Skin of body (tissue), 2 donors: ENCODE measurements around the gene CAVIN2. TPM values are rescaled to one million over a fixed set of nuclear protein-coding genes. Genes with fewer than 3 reads are reported as not detected.
"Not testable (repeated sequence)": the region's sequence is repeated elsewhere in the genome, so short reads cannot be mapped to it uniquely, and the experiment has no call there.

Source experiments
- DNase-seq: peaks from one replicate; lab custom pipeline; 2025; lab: John Stamatoyannopoulos, UW
- total RNA-seq: library from RNA; depleted of rRNA; stranded (reverse); fragments of >200 nt; gene quantifications from one replicate; pipeline ENCODE4 v1.2.3, GENCODE V29; 2014

The CAVIN2 gene
- total RNA-seq, 1 donor from 2014 or later = 23.0 TPM

GRCh38 chr2:191802180-191802579 is 44.7 kb downstream of the CAVIN2 start:
- no peak for DNase-seq

DNA sequence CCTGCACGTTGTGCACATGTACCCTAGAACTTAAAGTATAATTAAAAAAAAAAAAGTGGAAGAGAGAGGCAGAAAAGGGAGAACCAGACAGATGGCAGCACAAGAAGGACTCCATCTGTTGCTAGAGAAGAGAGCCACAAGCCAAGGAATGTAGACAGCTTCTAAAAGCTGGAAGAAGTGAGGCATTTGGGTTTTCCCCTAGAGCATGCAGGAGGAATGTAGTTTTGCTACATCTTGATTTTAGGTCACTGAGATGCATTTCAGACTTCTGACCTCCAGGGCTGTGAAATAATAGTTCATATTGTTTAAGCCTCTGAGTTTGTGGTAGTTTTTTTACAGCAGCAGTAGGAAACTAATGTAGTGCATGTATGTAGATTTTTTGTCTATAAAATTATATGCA is 46.0 kb downstream of the CAVIN2 start:
- no peak for DNase-seq

DNA sequence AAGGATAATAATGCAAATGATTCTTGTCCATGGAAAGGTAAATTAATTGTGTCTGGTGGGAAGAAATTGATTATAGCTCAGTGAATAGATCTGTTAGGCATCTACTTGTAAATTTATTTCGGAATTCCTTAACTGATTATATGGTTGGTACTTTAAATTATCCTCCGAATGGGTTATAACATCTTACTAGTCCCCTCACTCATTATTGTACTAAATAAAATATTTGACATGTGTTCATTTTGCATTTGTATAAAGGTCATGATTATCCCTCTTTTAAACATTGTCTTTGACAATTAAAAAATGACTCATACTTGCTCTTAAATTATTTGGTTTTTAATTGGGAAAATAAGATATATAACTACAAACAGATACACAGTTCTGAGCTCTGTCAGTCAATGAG is 47.4 kb downstream of the CAVIN2 start:
- DNase-seq = no peak

- no peak for DNase-seq
Observed at GRCh38 chr2:191797942-191798876, 48.7 kb downstream of the CAVIN2 start.

DNA sequence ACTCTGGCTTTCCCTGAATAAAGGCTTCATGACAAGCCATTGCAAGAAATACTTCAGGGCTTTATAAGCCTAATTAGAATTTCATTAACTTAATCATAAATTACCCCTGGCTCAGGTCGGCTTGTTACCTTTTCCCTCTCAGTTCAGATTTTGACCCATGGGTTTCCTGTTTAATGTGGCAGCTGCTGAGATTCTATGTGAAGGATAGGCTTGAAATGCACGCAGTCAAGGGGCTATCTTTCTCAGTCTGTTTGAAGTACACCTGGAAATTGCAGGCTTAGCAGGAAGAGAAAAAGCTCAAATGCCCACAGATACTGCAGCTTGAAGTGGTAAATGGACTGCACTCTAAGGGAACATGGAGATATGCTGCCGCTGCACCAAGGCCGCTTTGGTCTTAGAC is 49.4 kb downstream of the CAVIN2 start:
- no peak for DNase-seq

DNA sequence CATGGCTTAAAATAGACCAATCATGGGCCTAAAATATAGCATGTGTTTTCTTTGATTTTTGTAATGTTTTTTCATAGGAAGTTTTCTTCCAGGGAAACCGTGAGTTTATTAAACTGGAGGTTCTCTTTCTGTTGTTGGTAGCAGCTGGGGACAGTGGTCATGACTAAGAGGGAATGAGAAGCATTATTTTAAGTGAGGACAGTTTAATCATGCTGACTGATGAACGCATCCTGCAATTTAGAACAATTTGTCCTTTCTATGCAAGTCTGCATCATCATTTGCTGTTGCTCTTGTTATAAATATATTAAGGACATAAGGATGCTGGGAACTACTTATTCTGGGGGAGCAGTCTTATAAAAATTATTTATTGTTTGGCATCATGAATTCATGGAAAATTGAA is 51.2 kb downstream of the CAVIN2 start:
- no peak for DNase-seq

DNA sequence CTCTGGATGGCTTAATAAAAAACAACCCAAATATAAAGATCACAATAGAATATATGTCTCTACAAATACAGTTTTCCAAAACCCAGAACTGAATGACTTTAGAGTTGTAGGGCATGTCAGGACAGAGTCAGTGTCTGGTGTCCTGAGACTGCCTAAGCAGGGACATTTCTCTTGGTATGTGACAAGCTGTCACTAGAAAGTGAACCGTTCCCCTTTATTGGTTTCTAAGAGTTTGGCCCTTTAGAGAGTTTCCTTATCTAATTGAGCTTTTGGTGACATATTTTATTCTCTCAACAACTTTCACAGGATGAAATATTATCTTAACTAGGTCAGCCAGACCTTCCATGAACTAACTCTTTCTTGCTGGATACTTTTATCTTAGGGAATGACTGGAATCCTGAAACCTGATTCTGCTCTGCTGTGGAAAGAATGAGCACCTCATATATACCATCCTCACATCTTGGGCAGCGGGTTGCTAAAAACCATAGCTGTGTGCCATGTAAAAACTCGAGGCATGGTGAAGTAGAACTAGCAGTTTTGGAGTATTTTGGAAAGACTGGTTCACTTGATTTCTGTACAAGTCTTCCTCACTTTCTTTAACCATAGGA is 54.8 kb downstream of the CAVIN2 start:
- no peak for DNase-seq

DNA sequence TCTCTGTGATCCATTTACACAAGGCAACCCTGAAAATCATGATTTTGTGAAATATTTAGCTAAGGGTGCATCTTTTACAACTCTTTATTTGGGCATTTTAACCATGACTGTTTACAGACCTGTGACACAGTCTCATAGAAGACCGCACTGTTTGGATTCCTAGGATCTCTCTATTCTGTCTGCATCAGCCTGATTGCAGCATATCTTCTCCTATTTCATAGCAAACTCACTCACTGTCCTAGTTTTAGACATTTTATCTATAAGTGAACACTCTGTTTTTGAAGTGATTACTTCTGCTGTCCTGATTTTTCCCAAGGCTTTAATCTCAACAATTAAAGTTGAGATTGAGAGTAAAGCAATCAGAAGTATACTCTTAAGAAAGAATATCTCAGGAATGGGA is 56.2 kb downstream of the CAVIN2 start:
- no peak for DNase-seq

- DNase-seq = no peak
Observed at GRCh38 chr2:191789796-191790195, 57.1 kb downstream of the CAVIN2 start.

- no peak for DNase-seq
Observed at GRCh38 chr2:191786694-191787093, 60.2 kb downstream of the CAVIN2 start.

DNA sequence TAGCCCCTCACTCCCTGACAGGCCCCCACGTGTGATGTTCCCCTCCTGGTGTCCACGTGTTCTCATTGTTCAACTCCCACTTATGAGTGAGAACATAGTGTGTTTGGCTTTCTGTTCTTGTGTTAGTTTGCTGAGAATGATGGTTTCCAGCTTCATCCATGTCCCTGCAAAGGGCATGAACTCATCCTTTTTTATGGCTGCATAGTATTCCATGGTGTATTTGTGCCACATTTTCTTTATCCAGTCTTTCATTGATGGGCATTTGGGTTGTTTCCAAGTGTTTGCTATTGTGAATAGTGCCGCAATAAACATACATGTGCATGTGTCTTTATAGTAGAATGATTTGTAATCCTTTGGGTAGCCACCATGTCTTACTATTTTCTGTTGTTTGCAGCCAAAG is 61.2 kb downstream of the CAVIN2 start:
- DNase-seq = not testable (repeated sequence)

Other genes starting within 250 kb of the CAVIN2 start
- gene NABP1, start 169.0 kb downstream of the CAVIN2 start, total RNA-seq = 22.4 TPM